GM23338 (cell line): Measurements from ENCODE around the gene CAAP1. TPM values are rescaled to one million over a fixed set of nuclear protein-coding genes. Genes with fewer than 3 reads are reported as not detected.

Experiments
- ATAC-seq: fragments of 200-7000 bp; cut with Tn5 transposase; 3 replicates; pipeline ENCODE4 v1.9.1; 2020
- DNase-seq: peaks from one replicate; pipeline ENCODE4 v3.0.0-alpha.2; 2015; ENCODE audit warnings: low spot score
- H2AFZ ChIP-seq: fragments of 200-600 bp; sonication (generic); 2 replicates; pipeline ENCODE4 v1.8.0; 2016; ENCODE audit warnings: antibody characterized with exemption, mild to moderate bottlenecking, moderate library complexity
- H3F3A ChIP-seq: fragments of 200-600 bp; sonication (generic); replicated peaks from 2 replicates; pipeline ENCODE4 v1.8.0; 2017; ENCODE audit warnings: antibody characterized with exemption, mixed run types, low read depth
- H3K27ac ChIP-seq: fragments of 200-600 bp; sonication (generic); 2 replicates; pipeline ENCODE4 v1.6.1; 2016; ENCODE audit warnings: low read depth
- H3K27me3 ChIP-seq: fragments of 200-600 bp; sonication (generic); 2 replicates; pipeline ENCODE4 v1.8.0; 2016; ENCODE audit warnings: mild to moderate bottlenecking, mixed run types, moderate library complexity; ENCODE audit not compliant: insufficient read depth
- H3K36me3 ChIP-seq: fragments of 200-600 bp; sonication (generic); 2 replicates; pipeline ENCODE4 v1.8.0; 2016; ENCODE audit warnings: mild to moderate bottlenecking; ENCODE audit not compliant: insufficient read depth
- H3K4me1 ChIP-seq: fragments of 200-600 bp; sonication (generic); 2 replicates; pipeline ENCODE4 v1.8.0; 2016; ENCODE audit warnings: mild to moderate bottlenecking, moderate library complexity; ENCODE audit not compliant: insufficient read depth
- H3K4me2 ChIP-seq: fragments of 200-600 bp; sonication (generic); 2 replicates; pipeline ENCODE4 v1.7.1; 2017; ENCODE audit warnings: mixed run types
- H3K4me3 ChIP-seq: fragments of 200-600 bp; sonication (generic); 2 replicates; pipeline ENCODE4 v1.6.1; 2016; ENCODE audit warnings: mixed run types
- H3K79me2 ChIP-seq: fragments of 200-600 bp; sonication (generic); replicated peaks from 2 replicates; pipeline ENCODE4 v1.8.0; 2017; ENCODE audit warnings: mild to moderate bottlenecking; ENCODE audit not compliant: insufficient read depth
- H3K9me2 ChIP-seq: fragments of 200-600 bp; sonication (generic); 2 replicates; pipeline ENCODE4 v1.8.0; 2017; ENCODE audit not compliant: insufficient read depth
- H4K20me1 ChIP-seq: fragments of 200-600 bp; sonication (generic); replicated peaks from 2 replicates; pipeline ENCODE4 v1.8.0; 2017; ENCODE audit warnings: mild to moderate bottlenecking; ENCODE audit not compliant: insufficient read depth
- H3K27ac Mint-ChIP-seq: 2 replicates; pipeline ENCODE4 v1.8.0; 2020; ENCODE audit warnings: inconsistent platforms, mild to moderate bottlenecking, moderate library complexity, mixed read lengths
- H3K27me3 Mint-ChIP-seq: 3 replicates; pipeline ENCODE4 v1.8.0; 2022; ENCODE audit warnings: low read depth, mild to moderate bottlenecking, moderate library complexity, mixed read lengths, inconsistent platforms; ENCODE audit not compliant: insufficient read depth, poor library complexity
- H3K36me3 Mint-ChIP-seq: 3 replicates; pipeline ENCODE4 v1.8.0; 2021; ENCODE audit warnings: low read depth, mild to moderate bottlenecking, inconsistent platforms, moderate library complexity, mixed read lengths
- H3K4me1 Mint-ChIP-seq: 3 replicates; pipeline ENCODE4 v1.8.0; 2020; ENCODE audit warnings: mild to moderate bottlenecking, inconsistent platforms, mixed read lengths
- H3K4me3 Mint-ChIP-seq: 3 replicates; pipeline ENCODE4 v1.8.0; 2021; ENCODE audit warnings: moderate library complexity, mild to moderate bottlenecking, inconsistent platforms, mixed read lengths
- H3K9me3 Mint-ChIP-seq: 3 replicates; pipeline ENCODE4 v1.8.0; 2020; ENCODE audit warnings: moderate library complexity, mild to moderate bottlenecking, inconsistent platforms, mixed read lengths
- CTCF ChIP-seq, 2 experiments: fragments of 200-600 bp in 1 of 2; sonication (generic) in 1 of 2; conservative IDR thresholded peaks; 2 replicates each; pipeline versions ENCODE4 v1.5.1 to v1.6.1; 2016 to 2017; ENCODE audit warnings: antibody characterized with exemption in 2 of 2, low read depth in 2 of 2, mild to moderate bottlenecking in 2 of 2, moderate library complexity in 1 of 2
- JUNB ChIP-seq: IDR thresholded peaks from one replicate; pipeline ENCODE4 v1.6.1; 2016; ENCODE audit warnings: antibody characterized with exemption; ENCODE audit not compliant: unreplicated experiment
- REST ChIP-seq: IDR thresholded peaks from one replicate; pipeline ENCODE4 v1.6.1; 2018; ENCODE audit warnings: antibody characterized with exemption; ENCODE audit not compliant: unreplicated experiment
- ZNF114 ChIP-seq: fragments of 250-450 bp; sonication (Bioruptor Pico); IDR thresholded peaks from 2 replicates; pipeline ENCODE4 v1.5.0; 2020; ENCODE audit warnings: mild to moderate bottlenecking, moderate library complexity
- ZNF462 ChIP-seq: fragments of 250-450 bp; sonication (Bioruptor Pico); IDR thresholded peaks from 2 replicates; pipeline ENCODE4 v1.5.0; 2020; ENCODE audit warnings: mild to moderate bottlenecking, moderate library complexity
- polyA plus RNA-seq: library from polyadenylated mRNA; unstranded; fragments of >200 nt; fragmentation: Nextera tagmentation; extraction: Ambion mirVana; gene quantifications from 2 replicates; pipeline ENCODE4 v1.2.1, GENCODE V29; 2016
- total RNA-seq: library from RNA; depleted of rRNA; stranded (reverse); fragments of >200 nt; shearing (Covaris generic); gene quantifications from 2 replicates; pipeline ENCODE4 v1.2.3, GENCODE V29; 2014

CAAP1 gene
- total and polyA plus RNA-seq, 2 experiments from 2014 or later = 47.9 to 59.7 TPM

GRCh38 chr9:26800322-26800721 is 92.3 kb downstream of the CAAP1 start (continued):
- TF ChIP-seq CTCF (conservative IDR thresholded peaks at IDR 0.05; ENCODE audit: low read depth in 2 of 2) = no peak

- peaks cover 2% of the 10 kb centered on the region; the same call in 1 of the 3 replicates for H3K36me3 Mint-ChIP-seq
- TF ChIP-seq ZNF114 (no peak), JUNB (no peak), REST (no peak), ZNF462 (CRISPR knock-in tag) (no peak)
- no peak overlapping the region for H3K27ac Mint-ChIP-seq
- H3K27me3 Mint-ChIP-seq = peaks cover 2% of the 10 kb centered on the region
- no peak for ATAC-seq
- H3K4me1 ChIP-seq = peaks cover 22% of the 10 kb centered on the region
- peaks cover 7% of the 10 kb centered on the region; the same call in 1 of the 3 replicates for H3K9me3 Mint-ChIP-seq
- no peaks in the 10 kb centered on the region for H3K79me2 ChIP-seq
- peaks cover 10% of the 10 kb centered on the region; the same call in 1 of the 2 replicates for H3K27me3 ChIP-seq
- H3K4me2 ChIP-seq = no peak overlapping the region
- no peak overlapping the region for H3K27ac ChIP-seq
- H3K9me2 ChIP-seq = no peaks in the 10 kb centered on the region
- H2AFZ ChIP-seq = no peak overlapping the region
- H3K4me3 Mint-ChIP-seq = no peak overlapping the region
- no peaks in the 10 kb centered on the region for H3K36me3 ChIP-seq
- peaks cover 16% of the 10 kb centered on the region for H3K4me1 Mint-ChIP-seq
- no peaks in the 10 kb centered on the region for H3F3A ChIP-seq
- no peak for DNase-seq
- H3K4me3 ChIP-seq = no peak overlapping the region
- H4K20me1 ChIP-seq = no peaks in the 10 kb centered on the region
Observed at GRCh38 chr9:26791274-26791673, 101.3 kb downstream of the CAAP1 start.
